RPMI7951 (cell line): ENCODE results near the gene EHMT1. TPM values are rescaled to one million over a fixed set of nuclear protein-coding genes. Genes with fewer than 3 reads are reported as not detected.

Experiments used
- DNase-seq: peaks from one replicate; pipeline ENCODE4 v3.0.0-alpha.2; 2012; ENCODE audit warnings: low read depth
- total RNA-seq: library from RNA; depleted of rRNA; stranded (reverse); fragments of >200 nt; shearing (Covaris generic); gene quantifications from 2 replicates; pipeline ENCODE4 v1.2.3, GENCODE V29; 2014

EHMT1 gene
- total RNA-seq, 1 experiment from 2014 or later = 11.5 TPM

GRCh38 chr9:137694236-137694959 is 75.6 kb downstream of the EHMT1 start:
- no peak for DNase-seq

- no peak for DNase-seq
Observed at GRCh38 chr9:137694962-137695875, 76.4 kb downstream of the EHMT1 start.

- no peak for DNase-seq
Observed at GRCh38 chr9:137696136-137696925, 77.5 kb downstream of the EHMT1 start.

- no peak for DNase-seq
Observed at GRCh38 chr9:137697193-137697592, 78.4 kb downstream of the EHMT1 start.

GRCh38 chr9:137697832-137698231 is 79.0 kb downstream of the EHMT1 start:
- no peak for DNase-seq

- DNase-seq = no peak
Observed at GRCh38 chr9:137700911-137701310, 82.1 kb downstream of the EHMT1 start.

GRCh38 chr9:137702615-137703379 is 84.0 kb downstream of the EHMT1 start:
- no peak for DNase-seq

GRCh38 chr9:137703842-137704508 is 85.2 kb downstream of the EHMT1 start:
- DNase-seq = no peak

GRCh38 chr9:137705443-137705863 is 86.6 kb downstream of the EHMT1 start:
- no peak for DNase-seq

- no peak for DNase-seq
Observed at GRCh38 chr9:137705906-137706305, 87.1 kb downstream of the EHMT1 start.

GRCh38 chr9:137707361-137707760 is 88.6 kb downstream of the EHMT1 start:
- DNase-seq = no peak

GRCh38 chr9:137708590-137709284 is 89.9 kb downstream of the EHMT1 start:
- DNase-seq = no peak

GRCh38 chr9:137709411-137710101 is 90.8 kb downstream of the EHMT1 start:
- no peak for DNase-seq

GRCh38 chr9:137710704-137711103 is 91.9 kb downstream of the EHMT1 start:
- DNase-seq = no peak

- DNase-seq = no peak
Observed at GRCh38 chr9:137711678-137712105, 92.9 kb downstream of the EHMT1 start.

- DNase-seq = no peak
Observed at GRCh38 chr9:137715321-137715720, 96.5 kb downstream of the EHMT1 start.

GRCh38 chr9:137715866-137716693 is 97.3 kb downstream of the EHMT1 start:
- peak; percentile 27 for DNase-seq

- peak; percentile 12 for DNase-seq
Observed at GRCh38 chr9:137716694-137717287, 98.0 kb downstream of the EHMT1 start.
